ENCODE results near the gene SLBP.

SLBP gene

GRCh38 chr4:1712216-1713002 lies at the start of gene SLBP:
SLBP (minus strand) TSS chr4:1712319; CDS start chr4:1712188, 131 bp downstream.
- TF ChIP-seq CTCF (IDR thresholded peaks at IDR 0.05; ENCODE audit: borderline replicate concordance, insufficient read depth, low read depth, low read length): no peak
- H3K4me3 ChIP-seq (ENCODE audit: low read depth, low read length): peak within 1 kb of the TSS; percentile 90

DNA sequence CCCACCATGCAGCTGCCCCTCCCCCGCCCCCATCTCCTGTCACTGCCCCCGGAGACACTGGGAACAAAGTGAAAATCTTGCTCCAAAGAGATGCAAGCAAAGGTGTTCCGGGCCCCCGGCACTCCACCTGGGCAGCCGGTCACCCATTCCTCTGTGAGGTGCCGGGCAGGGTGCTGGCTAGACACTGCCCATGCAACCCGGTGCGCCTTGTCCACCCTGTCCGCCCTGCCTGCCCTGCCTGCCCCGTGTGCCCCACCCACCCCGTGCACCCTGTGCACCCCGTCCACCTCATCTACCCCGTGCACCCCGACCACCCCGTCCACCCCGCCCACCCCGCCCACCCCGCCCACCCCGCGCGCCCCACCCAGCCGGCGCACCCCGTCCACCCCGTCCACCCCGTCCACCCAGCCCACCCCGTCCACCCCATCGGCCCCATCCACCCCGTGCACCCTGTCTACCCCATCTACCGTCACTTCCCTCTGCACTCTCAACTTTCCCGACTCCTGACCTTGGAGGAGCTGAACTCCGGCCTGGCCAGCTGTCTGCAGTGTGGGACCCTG lies 49.1 kb upstream of the SLBP start:
- H3K4me3 ChIP-seq (ENCODE audit: low read depth, low read length): no peak overlapping the region
- TF ChIP-seq CTCF (IDR thresholded peaks at IDR 0.05; ENCODE audit: borderline replicate concordance, insufficient read depth, low read depth, low read length): no peak

DNA sequence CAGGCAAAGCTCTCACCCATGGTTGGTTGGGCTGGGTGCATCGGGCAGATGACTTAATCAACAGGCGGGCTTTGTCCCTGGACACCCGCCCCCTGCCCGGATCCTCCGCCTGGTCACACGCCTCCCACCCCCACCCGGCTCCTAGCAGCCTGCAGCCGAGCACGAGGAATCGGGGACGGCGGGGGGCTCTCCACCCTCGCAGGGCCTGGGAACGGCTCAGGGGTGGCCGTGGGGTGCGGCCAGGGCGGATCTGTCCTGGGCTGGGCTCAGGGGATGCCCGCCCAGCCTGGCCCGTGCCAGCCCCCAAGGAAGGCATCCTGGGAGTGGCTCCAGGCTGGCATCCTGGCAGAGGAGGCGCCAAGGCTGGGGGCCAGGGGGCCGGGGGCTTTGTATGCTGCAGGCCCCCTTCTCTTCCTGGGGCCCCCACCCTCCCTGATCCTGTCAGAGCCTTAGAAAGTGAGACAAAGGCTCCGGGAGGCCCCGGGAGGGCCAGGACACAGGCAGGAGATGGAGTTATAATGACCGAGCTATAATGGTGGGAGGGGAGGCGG lies 48.5 kb upstream of the SLBP start:
- no peak for TF ChIP-seq CTCF (IDR thresholded peaks at IDR 0.05; ENCODE audit: borderline replicate concordance, insufficient read depth, low read depth, low read length)
- no peak overlapping the region for H3K4me3 ChIP-seq (ENCODE audit: low read depth, low read length)

GRCh38 chr4:1759818-1760223 lies 47.7 kb upstream of the SLBP start:
- no peak overlapping the region for H3K4me3 ChIP-seq (ENCODE audit: low read depth, low read length)
- no peak for TF ChIP-seq CTCF (IDR thresholded peaks at IDR 0.05; ENCODE audit: borderline replicate concordance, insufficient read depth, low read depth, low read length)

DNA sequence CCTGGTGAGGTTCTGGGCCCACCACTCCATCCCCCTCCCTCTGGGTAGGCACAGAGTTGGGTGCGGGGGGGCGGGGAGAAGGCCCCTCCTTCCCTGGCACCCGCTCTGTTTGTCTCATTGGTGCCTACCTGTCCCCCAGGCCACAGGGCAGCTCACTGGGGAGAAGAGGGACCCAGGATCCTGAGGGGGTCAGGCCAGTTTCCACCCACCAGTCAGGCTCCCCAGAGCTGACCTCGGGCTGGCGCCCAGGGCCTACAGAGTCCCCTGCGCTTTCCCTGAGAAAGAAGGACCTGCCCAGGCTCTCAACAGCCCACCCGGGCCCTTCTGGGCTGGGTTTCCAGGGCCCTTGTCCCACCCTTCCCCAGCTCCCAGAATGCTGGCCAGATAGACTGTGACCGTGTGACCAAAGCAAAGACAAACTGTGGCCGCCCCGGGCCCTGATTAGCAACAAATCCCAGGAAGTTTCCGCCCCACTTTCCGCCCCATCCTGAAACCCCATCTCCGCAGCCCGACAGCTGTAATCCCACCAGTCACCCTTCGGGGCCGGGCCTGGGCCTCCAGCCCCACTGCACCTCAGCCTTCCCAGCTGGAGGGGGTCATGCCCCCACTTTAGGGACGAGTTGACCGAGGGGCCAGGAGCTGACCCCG lies 47.2 kb upstream of the SLBP start:
- no peak for TF ChIP-seq CTCF (IDR thresholded peaks at IDR 0.05; ENCODE audit: borderline replicate concordance, insufficient read depth, low read depth, low read length)
- H3K4me3 ChIP-seq (ENCODE audit: low read depth, low read length): no peak overlapping the region

DNA sequence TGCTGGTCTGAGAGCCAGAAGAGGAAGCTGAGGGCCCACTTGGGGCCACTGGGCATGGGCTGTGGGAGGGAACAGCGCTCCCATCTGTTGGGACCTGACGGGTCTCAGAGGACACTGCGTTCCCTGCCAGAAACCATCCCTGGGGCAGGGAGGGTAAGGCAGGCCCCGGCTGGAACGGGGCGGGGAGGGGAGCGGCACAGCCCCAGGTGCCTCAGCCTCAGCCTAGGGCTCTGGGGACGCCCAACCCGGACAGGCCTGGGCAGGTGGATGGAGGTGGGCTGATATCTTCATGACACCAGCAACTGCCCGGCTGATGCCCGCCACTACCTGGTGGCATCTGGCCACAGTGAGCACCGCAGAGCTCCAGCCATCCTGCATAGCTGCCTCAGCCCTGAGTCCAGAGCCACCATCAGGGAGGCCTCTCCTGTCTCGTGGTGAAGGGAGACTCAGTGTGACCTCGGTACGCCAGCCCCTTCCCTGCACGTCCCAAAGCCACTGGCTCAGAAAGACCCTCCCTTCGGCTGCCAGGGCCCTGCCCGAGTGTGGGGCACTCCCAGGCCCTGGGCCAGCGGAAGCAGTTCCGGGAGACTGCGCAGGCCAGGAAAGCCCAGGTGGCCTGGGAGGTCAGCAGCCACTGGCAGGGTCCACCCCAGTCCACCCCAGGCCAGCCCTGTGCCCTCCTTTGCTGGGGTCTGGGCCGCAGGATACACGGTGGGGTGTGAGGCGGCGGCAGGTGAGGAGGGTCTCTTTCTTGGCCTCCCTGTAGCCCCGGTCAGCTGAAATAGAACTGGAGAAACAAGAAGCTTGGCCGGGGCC lies 46.4 kb upstream of the SLBP start:
- no peak overlapping the region for H3K4me3 ChIP-seq (ENCODE audit: low read depth, low read length)
- TF ChIP-seq CTCF (IDR thresholded peaks at IDR 0.05; ENCODE audit: borderline replicate concordance, insufficient read depth, low read depth, low read length): no peak

Data from GM12875 (cell line).